Hepatocyte (in vitro differentiated cells): ENCODE measurements around the gene CCN5.

Experiments
- EZH2 ChIP-seq: fragments of 200-600 bp; sonication (generic); IDR thresholded peaks from 2 replicates; pipeline ENCODE4 v1.6.1; 2016; ENCODE audit warnings: antibody characterized with exemption, mild to moderate bottlenecking, borderline replicate concordance
- EZH2phosphoT487 ChIP-seq: fragments of 200-600 bp; sonication (generic); IDR thresholded peaks from one replicate; pipeline ENCODE4 v1.6.1; 2018; ENCODE audit warnings: antibody characterized with exemption, mild to moderate bottlenecking, low read depth, moderate library complexity; ENCODE audit not compliant: unreplicated experiment, severe bottlenecking
- TF ChIP-seq, protein P1 (sequence below): fragments of 200-600 bp; sonication (generic); IDR thresholded peaks from 2 replicates; pipeline ENCODE4 v1.5.1; 2016; ENCODE audit warnings: antibody characterized with exemption, mild to moderate bottlenecking; ENCODE audit not compliant: poor library complexity

DNA sequence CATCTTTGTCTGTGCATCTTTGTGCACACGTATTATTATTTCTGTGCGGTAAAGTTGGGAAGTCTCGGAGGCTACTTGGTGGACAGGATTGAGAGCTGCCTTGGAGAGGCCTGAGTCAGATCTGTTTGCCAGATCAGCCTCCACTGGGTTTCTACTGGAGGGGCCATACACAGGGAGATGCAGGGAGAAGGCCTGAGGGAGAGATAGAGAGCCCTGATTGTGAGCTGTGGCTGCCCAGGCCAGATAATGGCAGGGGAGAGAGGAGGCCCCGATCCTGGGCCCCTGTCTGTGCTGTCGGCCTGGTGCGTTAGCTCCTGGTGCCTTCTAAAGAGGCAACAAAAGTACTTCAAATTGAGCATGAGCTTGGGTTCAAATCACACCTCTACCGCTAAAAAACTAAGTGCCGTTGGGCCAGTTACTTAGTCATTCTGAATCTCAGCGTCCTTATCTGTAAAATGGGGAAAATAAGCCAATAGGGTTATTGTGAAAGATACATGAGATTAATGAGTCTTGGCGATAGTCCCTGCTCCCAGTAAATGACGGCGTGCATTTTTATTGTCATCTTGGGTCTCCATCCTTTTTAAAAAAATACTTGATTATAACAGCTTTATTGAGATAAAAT, 36.1 kb upstream of the CCN5 start:
- TF ChIP-seq, protein P1, sequence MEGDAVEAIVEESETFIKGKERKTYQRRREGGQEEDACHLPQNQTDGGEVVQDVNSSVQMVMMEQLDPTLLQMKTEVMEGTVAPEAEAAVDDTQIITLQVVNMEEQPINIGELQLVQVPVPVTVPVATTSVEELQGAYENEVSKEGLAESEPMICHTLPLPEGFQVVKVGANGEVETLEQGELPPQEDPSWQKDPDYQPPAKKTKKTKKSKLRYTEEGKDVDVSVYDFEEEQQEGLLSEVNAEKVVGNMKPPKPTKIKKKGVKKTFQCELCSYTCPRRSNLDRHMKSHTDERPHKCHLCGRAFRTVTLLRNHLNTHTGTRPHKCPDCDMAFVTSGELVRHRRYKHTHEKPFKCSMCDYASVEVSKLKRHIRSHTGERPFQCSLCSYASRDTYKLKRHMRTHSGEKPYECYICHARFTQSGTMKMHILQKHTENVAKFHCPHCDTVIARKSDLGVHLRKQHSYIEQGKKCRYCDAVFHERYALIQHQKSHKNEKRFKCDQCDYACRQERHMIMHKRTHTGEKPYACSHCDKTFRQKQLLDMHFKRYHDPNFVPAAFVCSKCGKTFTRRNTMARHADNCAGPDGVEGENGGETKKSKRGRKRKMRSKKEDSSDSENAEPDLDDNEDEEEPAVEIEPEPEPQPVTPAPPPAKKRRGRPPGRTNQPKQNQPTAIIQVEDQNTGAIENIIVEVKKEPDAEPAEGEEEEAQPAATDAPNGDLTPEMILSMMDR, result no peak
- TF ChIP-seq EZH2 (no peak), EZH2phosphoT487 (no peak)
